Stimulated activated naive B cell treated with anti-CD40 and anti-IgM and Interleukin-4, amounts not matched to agents 10 μg/mL and 1 μg/mL and 100 μg/mL, for 72 hours (primary cell): ENCODE data around the gene TMEM107.
A peak's percentile ranks its signal among the peaks of the same experiment; 100 is the strongest.

Experiments
- ATAC-seq, 2 donors: fragments of 150-1000 bp; cut with Tn5 transposase; replicated peaks; 2 replicates each; pipeline ENCODE4 v1.10.0; 2021; ENCODE audit warnings: moderate library complexity in 1 of 2
- DNase-seq: peaks from one replicate; pipeline ENCODE4 v3.0.0; 2021
- H3K27ac Mint-ChIP-seq: one replicate; pipeline ENCODE4 v1.8.0; 2022; ENCODE audit warnings: mild to moderate bottlenecking, mixed read lengths
- H3K27me3 Mint-ChIP-seq, 2 donors: one replicate each; pipeline ENCODE4 v1.8.0; 2022; ENCODE audit warnings: mixed read lengths in 2 of 2
- H3K36me3 Mint-ChIP-seq, 2 donors: one replicate each; pipeline ENCODE4 v1.8.0; 2022; ENCODE audit warnings: mixed read lengths in 2 of 2, mild to moderate bottlenecking in 1 of 2
- H3K4me1 Mint-ChIP-seq, 2 donors: one replicate each; pipeline ENCODE4 v1.8.0; 2022; ENCODE audit warnings: mixed read lengths in 2 of 2, mild to moderate bottlenecking in 1 of 2
- H3K4me3 Mint-ChIP-seq, 2 donors: one replicate each; pipeline ENCODE4 v1.8.0; 2022; ENCODE audit warnings: mild to moderate bottlenecking in 2 of 2, mixed read lengths in 2 of 2, moderate library complexity in 1 of 2
- H3K9me3 Mint-ChIP-seq, 2 donors: one replicate each; pipeline ENCODE4 v1.8.0; 2022; ENCODE audit warnings: mixed read lengths in 2 of 2, mild to moderate bottlenecking in 1 of 2

Gene TMEM107

GRCh38 chr17:8209907-8210760 lies 34.0 kb upstream of the TMEM107 start, which contains the start of gene AURKB:
Gene AURKB (minus strand): TSS chr17:8210575. CDS start chr17:8210224, 351 bp downstream.
- H3K27me3 Mint-ChIP-seq: no peaks in the 10 kb centered on the region
- peak; percentile 97 to 98 for ATAC-seq

DNA sequence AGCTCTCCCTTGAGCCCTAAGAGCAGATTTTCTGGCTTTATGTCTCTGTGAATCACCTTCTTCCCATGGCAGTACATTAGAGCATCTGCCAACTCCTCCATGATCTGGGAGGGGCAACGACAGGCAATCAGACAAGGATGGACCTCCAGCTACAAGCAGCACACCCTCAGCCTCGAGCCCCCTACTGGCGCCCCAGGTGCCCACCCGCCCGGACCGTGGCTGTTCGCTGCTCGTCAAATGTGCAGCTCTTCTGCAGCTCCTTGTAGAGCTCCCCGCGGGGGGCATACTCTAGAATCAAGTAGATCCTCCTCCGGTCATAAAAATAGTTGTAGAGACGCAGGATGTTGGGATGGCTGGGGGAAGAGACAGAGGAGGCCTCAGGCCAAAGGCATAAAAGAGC lies 30.4 kb upstream of the TMEM107 start:
- DNase-seq: no peak
- Mint-ChIP-seq H3K36me3 (no peaks in the 10 kb centered on the region), H3K9me3 (no peaks in the 10 kb centered on the region), H3K27ac (no peak overlapping the region), H3K4me3 (no peak overlapping the region), H3K27me3 (no peaks in the 10 kb centered on the region), H3K4me1 (peaks cover 13 to 23% of the 10 kb centered on the region in 2 donors)
- ATAC-seq: no peak

More at GRCh38 chr17:8209907-8210760, 34.0 kb upstream of the TMEM107 start, which contains the start of gene AURKB:
- peak within 1 kb of the TSS; percentile 97 for H3K27ac Mint-ChIP-seq
- DNase-seq: peak; percentile 91
- no peaks in the 10 kb centered on the region for H3K36me3 Mint-ChIP-seq
- peak within 1 kb of the TSS; percentile 92 to 94 for H3K4me3 Mint-ChIP-seq
- H3K4me1 Mint-ChIP-seq: peaks cover 10 to 24% of the 10 kb centered on the region in 2 donors
- H3K9me3 Mint-ChIP-seq: no peaks in the 10 kb centered on the region

DNA sequence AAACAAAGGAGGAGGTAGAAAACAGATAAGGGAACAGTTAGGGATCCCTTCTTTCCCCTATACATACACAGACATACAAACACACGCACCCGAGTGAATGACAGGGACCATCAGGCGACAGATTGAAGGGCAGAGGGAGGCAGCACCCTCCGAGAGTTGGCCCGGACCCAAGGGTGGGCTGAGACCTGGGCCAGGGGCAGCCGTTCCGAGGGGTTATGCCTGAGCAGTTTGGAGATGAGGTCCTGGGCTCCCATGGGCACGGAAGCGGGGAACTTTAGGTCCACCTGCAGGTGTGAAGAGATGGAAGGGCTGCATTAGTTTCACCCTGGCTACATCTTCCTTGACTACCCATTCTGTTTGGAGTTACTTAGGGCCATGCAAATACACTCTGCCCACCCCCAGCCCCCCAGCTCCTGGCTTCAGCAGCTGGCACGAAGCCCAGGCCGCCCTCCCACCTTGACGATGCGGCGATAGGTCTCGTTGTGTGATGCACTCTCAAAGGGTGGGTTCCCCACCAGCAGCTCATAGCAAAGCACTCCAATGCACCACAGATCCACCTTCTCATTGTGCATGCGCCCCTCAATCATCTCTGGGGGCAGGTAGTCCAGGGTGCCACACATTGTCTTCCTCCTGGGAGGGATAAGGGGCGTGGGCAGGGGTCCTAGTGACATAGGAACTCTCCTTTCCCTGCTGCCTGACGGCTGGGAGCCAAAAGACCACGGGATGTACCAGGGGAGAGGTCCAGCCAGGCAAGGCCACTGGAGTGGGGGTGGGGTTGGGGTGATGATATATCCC lies 28.8 kb upstream of the TMEM107 start:
- ATAC-seq (no peak), DNase-seq (no peak)
- Mint-ChIP-seq H3K27me3 (no peaks in the 10 kb centered on the region), H3K27ac (no peak overlapping the region), H3K36me3 (no peaks in the 10 kb centered on the region), H3K4me1 (peaks cover 7 to 18% of the 10 kb centered on the region in 2 donors), H3K9me3 (no peaks in the 10 kb centered on the region), H3K4me3 (no peak overlapping the region)

- Mint-ChIP-seq H3K27ac (no peak overlapping the region), H3K27me3 (no peaks in the 10 kb centered on the region), H3K4me1 (peaks cover 16 to 22% of the 10 kb centered on the region in 2 donors), H3K4me3 (no peak overlapping the region), H3K9me3 (no peaks in the 10 kb centered on the region), H3K36me3 (no peaks in the 10 kb centered on the region)
- DNase-seq: peak; percentile 47
- peak; percentile 7 to 19 for ATAC-seq
Observed at GRCh38 chr17:8192070-8192815, 16.1 kb upstream of the TMEM107 start.

DNA sequence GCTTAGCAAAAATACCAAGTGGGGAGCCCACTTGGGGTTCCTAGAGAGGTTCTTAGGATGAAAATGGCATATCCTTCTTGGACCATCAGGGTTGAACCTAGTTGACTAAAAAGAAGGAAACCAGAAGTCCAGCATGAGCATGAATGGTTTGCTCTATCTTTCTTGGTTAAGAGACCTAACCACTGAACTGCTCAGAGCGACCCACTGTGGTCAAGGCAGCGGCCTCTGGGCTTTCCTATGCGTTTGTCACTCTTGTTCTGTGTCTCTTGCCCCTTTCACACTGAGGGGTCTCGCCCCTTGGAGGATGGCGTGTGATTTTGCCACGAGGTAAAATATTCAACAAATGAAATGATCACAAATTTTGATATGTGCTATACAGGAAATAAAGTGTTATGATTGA lies 14.3 kb upstream of the TMEM107 start:
- peak overlapping the region; percentile 99 for H3K27ac Mint-ChIP-seq
- ATAC-seq (no peak), DNase-seq (no peak)
- H3K36me3 Mint-ChIP-seq: no peaks in the 10 kb centered on the region
- no peaks in the 10 kb centered on the region for H3K27me3 Mint-ChIP-seq
- H3K4me3 Mint-ChIP-seq: no peak overlapping the region
- H3K4me1 Mint-ChIP-seq: peaks cover 8 to 9% of the 10 kb centered on the region in 2 donors
- no peaks in the 10 kb centered on the region for H3K9me3 Mint-ChIP-seq

- Mint-ChIP-seq H3K9me3 (no peaks in the 10 kb centered on the region), H3K4me3 (no peak within 1 kb of the TSS), H3K4me1 (peaks cover 8 to 9% of the 10 kb centered on the region in 2 donors), H3K27me3 (no peaks in the 10 kb centered on the region), H3K27ac (peak within 1 kb of the TSS; percentile 99), H3K36me3 (no peaks in the 10 kb centered on the region)
- ATAC-seq (peak; percentile 69 to 74), DNase-seq (peak; percentile 95)
Observed at GRCh38 chr17:8189711-8190477, 13.7 kb upstream of the TMEM107 start, which contains the start of gene BORCS6. Gene BORCS6 (minus strand): TSS chr17:8190180. CDS start chr17:8190140, 40 bp downstream.

DNA sequence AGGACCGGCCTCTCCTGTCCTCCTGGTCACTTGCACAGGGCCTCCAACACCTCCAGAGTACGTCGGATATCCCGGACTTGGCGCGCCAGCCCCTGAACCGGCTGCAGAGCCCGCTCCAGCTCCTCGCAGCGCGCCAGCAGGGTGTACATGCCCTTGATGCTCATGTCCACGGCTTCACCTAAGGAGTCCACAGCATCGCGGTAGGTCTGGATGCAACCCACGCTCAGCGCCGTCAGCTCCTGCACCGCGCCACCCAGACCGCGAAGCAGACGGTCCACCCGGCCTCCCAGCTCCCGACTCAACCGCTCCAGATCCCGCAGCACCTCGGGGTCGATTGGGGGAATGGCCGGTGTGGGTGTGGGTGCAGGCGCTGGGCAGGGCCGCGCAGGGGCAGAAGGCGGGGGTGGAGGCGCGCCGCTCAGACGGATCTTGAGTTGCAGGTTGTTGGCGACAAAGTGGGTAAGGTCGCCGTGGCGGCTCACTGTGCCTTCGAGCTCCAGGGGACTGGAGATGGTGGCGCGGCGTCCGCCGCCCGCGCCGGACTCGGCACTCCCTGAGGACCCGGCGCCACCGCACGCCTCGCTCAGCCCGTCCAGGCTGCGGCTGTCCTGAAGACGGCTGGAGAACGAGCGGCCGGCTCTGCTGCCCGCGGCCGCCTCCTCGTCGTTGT lies 13.0 kb upstream of the TMEM107 start:
- Mint-ChIP-seq H3K9me3 (no peaks in the 10 kb centered on the region), H3K4me3 (no peak overlapping the region), H3K27me3 (no peaks in the 10 kb centered on the region), H3K36me3 (no peaks in the 10 kb centered on the region), H3K27ac (peak overlapping the region; percentile 99), H3K4me1 (peaks cover 8 to 14% of the 10 kb centered on the region in 2 donors)
- ATAC-seq (no peak), DNase-seq (peak; percentile 31)

DNA sequence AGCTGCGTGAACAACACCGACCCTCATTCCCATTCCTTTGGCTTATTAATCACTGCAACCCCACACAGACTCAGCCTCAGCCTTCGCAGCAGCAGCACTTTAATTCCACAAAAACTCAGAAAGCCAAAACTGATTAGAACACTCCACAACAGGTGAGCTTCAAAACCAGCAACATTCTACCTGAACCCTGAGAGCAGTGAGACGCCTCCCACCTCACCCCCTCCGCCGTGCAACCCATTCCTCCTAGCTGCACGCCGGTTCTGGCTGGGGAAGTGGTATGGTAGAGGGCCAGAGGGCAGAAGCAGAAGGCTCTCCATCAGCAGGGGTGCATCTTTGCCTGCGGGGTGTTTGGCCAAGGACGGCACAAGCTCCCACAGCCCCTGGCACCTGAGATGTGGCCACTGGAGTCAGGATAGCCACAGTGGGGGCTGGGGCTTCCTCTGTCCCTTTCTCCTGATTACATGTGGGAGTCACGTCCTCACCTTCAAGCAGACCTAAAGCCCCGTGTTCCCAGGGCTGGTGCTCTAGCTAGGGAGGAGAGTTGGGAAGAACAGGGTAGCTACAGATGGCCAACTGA lies 12.2 kb upstream of the TMEM107 start:
- H3K36me3 Mint-ChIP-seq: no peaks in the 10 kb centered on the region
- DNase-seq (no peak), ATAC-seq (no peak)
- H3K4me3 Mint-ChIP-seq: no peak overlapping the region
- peaks cover 11 to 20% of the 10 kb centered on the region in 2 donors for H3K4me1 Mint-ChIP-seq
- H3K27me3 Mint-ChIP-seq: no peaks in the 10 kb centered on the region
- H3K9me3 Mint-ChIP-seq: no peaks in the 10 kb centered on the region
- no peak overlapping the region for H3K27ac Mint-ChIP-seq

GRCh38 chr17:8187517-8188262 lies 11.5 kb upstream of the TMEM107 start:
- Mint-ChIP-seq H3K36me3 (no peaks in the 10 kb centered on the region), H3K4me3 (no peak overlapping the region), H3K4me1 (peaks cover 11 to 20% of the 10 kb centered on the region in 2 donors), H3K9me3 (no peaks in the 10 kb centered on the region), H3K27me3 (no peaks in the 10 kb centered on the region), H3K27ac (no peak overlapping the region)
- DNase-seq: peak; percentile 88
- peak; percentile 31 to 35 for ATAC-seq

DNA sequence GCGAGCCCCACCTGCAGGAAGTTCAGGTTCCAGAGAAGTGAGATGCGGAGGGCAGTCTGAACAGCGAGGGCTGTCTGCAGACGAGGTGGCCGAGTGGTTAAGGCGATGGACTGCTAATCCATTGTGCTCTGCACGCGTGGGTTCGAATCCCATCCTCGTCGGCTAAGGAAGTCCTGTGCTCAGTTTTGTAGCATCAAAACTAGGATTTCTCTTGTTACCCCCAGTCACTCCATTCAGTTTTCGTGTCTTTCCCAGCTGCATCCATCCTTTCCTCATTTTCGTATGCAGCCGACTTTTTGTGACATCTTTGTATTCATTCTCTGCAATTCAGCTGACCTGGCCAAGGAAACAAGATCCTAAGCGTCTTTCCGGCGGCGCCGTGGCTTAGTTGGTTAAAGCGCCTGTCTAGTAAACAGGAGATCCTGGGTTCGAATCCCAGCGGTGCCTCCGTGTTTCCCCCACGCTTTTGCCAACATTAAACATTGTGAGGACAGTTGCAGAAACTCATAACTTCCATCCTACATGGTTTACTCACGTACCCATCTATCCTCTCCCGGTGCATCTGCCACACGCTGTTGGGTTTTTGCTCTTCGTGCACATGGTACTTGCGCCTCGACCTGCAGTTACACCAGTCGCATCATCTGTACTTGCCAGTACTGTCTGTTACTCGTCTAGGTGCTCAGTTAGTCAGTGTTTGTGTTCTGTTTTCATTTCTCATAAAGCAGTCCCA lies 10.8 kb upstream of the TMEM107 start:
- no peaks in the 10 kb centered on the region for H3K27me3 Mint-ChIP-seq

DNA sequence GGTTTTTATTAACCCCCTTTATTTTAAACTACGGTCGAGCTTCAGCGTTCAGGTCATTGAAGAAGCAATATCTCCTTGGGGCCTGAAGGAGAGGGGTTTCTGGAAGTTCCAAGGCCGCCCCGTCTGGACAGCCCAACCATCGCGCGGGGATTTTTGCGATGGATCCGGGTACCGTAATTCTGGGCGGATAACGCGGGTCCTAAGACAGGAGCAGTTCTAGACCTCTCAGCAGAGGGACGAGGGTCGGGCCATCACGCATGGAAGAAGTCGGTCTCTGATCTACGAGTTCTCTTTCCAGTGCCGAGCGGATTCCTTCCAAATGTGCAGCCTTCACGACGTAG lies 10.2 kb upstream of the TMEM107 start:
- H3K27me3 Mint-ChIP-seq: no peaks in the 10 kb centered on the region
- no peaks in the 10 kb centered on the region for H3K36me3 Mint-ChIP-seq
- no peak overlapping the region for H3K4me3 Mint-ChIP-seq
- peak; percentile 14 to 19 for ATAC-seq
- peaks cover 13 to 26% of the 10 kb centered on the region in 2 donors for H3K4me1 Mint-ChIP-seq
- no peak for DNase-seq
- no peak overlapping the region for H3K27ac Mint-ChIP-seq
- H3K9me3 Mint-ChIP-seq: no peaks in the 10 kb centered on the region

More for the DNA sequence above, 10.8 kb upstream of the TMEM107 start:
- H3K9me3 Mint-ChIP-seq: no peaks in the 10 kb centered on the region
- DNase-seq (peak; percentile 93), ATAC-seq (peak; percentile 52 to 60)
- no peak overlapping the region for H3K27ac Mint-ChIP-seq
- peaks cover 12 to 23% of the 10 kb centered on the region in 2 donors for H3K4me1 Mint-ChIP-seq
- H3K4me3 Mint-ChIP-seq: no peak overlapping the region
- no peaks in the 10 kb centered on the region for H3K36me3 Mint-ChIP-seq
